ENCODE measurements around the gene ATP6V0A4.

- no peak for TF ChIP-seq CTCF (IDR thresholded peaks at IDR 0.05)
- no peak for TF ChIP-seq POLR2A (IDR thresholded peaks at IDR 0.05)
These were observed 39.6 kb upstream of the ATP6V0A4 start for GRCh38 chr7:138837627-138838026.
